ENCODE measurements around the gene CPLX1.
"Not testable (repeated sequence)": the region's sequence is repeated elsewhere in the genome, so short reads cannot be mapped to it uniquely, and the experiment has no call there.

Gene CPLX1

DNA sequence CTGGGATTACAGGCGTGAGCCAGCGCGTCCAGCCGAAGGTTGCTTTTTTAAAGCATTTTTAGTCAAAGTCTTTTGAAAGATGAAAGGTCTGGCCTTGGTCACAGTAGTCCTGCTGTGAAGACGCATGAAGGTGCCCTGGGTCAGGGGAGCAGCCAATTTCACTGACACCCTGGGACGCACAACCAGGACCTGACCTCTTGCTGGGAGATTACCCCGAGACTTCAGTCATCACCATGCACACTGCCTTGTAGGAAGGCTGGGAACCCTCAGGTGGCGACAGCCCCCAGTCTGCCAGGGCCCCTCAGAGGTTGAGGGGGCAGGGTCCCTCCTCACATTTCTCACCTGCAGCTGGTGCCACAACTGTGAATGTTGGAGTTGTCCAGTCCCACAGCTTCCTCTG, 53.2 kb downstream of the CPLX1 start:
- DNase-seq = no peak

GRCh38 chr4:772118-772517, 53.8 kb downstream of the CPLX1 start:
- DNase-seq = no peak

DNA sequence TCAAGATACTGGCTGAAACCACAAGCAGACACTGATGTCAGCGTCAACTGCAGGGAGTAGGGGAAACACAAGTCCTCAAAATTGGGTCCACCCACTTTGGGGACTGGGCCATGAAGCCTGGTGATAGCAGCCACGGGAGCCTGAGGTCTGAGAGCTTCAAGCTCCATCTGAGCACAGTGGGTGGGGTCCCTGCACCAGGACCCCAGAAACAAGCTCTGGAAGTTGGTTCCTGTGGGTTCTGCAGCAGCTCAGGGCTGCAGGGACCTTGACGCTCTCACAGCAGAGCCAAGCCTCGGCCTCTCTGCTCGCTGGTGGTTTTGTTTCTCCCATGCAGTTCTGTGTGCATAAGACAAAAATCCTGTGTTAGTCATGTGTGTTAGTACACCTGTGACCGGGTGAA, 54.5 kb downstream of the CPLX1 start:
- no peak for DNase-seq

DNA sequence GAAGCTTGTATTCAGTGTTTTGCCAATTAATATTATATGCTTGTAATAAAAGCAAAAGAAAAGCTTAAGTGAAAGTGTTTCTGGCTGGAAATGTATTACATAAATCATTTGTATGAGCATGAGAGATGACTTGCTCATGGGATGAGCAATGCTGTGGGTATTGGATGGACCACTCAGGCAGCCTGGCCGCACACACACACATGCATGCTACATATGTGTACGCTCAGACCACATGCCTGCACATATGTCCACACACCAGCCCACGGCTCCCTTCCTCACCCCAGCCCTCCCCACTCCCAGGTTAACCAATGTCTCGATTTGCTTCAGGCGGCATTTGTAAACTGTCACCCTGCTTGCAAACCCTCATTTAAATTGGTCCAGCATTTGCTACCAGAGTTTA, 55.9 kb downstream of the CPLX1 start:
- no peak for DNase-seq

GRCh38 chr4:769511-769910, 56.4 kb downstream of the CPLX1 start:
- DNase-seq = no peak

DNA sequence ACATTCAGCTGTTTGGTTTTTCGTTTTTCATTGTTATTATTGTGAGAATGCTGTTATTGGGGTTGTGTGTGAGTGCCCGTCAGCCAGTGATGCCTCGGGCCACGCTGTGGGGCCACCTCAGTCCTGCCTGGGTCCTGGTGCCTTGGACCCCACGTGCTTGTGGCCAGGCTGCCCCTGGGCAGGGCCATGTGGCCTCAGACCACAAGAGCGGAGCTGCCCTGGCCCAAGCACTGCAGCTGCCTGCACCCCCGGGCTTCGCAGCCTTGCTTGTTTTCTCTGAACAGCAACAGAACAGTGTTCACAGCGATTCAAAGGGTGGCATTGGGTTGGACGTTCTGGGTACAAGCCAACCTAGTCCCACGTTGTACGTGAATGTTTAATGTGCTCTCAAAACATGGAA, 56.9 kb downstream of the CPLX1 start:
- DNase-seq = no peak

- no peak for DNase-seq
Observed at GRCh38 chr4:768076-768475, 57.9 kb downstream of the CPLX1 start.

- no peak for DNase-seq
Observed at GRCh38 chr4:766559-767283, 59.2 kb downstream of the CPLX1 start.

- no peak for DNase-seq
Observed at GRCh38 chr4:766152-766515, 59.8 kb downstream of the CPLX1 start.

GRCh38 chr4:764405-765169, 61.3 kb downstream of the CPLX1 start:
- DNase-seq = no peak

GRCh38 chr4:763922-764321, 62.0 kb downstream of the CPLX1 start:
- DNase-seq = no peak

- DNase-seq = no peak
Observed at GRCh38 chr4:763191-763810, 62.6 kb downstream of the CPLX1 start.

DNA sequence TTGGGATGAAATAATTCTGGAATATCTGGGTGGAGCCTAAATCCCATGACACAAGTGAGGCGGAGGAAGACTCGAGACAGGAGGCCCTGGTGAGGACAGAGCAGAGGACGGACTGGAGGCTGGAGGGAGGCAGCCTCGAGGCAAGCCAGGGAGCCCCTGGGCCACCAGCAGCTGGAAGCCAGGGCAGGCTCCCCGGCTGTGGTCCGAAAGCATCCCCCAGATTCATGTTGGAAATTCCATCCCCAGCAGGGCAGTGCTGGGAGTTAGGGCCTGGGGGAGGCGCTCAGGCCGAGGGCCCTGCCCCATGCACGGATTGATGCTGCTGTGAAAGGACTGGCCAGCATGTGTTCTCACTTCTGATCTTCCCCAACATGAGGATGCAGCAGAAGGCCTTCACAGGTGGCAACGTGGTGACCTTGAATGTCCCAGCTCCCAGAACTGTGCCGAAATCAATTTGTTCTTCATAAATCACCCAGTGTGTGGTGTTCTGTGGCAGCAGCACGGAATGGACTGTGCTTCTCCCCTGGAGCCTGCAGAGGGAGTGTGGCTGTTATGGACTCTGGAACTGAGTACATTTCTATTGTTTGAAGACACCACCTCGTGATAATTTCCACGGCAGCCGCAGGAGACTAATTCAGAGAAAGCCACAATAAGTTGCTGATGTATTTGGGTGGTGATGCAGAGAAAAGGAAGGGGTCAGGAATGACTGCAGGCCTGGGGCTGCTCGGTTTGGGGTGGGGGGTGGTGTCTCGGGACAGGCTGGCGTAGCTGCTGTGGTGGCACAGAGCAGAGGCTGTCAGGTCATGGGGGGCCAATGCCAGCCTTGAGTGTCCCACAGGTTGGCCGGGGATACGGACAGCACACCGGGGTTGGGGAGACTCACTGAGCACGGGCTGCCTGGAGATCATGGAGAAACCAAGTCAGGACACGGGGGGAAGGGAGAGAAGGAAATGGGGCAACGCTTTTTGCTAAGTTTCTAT, 63.4 kb downstream of the CPLX1 start:
- no peak for DNase-seq

DNA sequence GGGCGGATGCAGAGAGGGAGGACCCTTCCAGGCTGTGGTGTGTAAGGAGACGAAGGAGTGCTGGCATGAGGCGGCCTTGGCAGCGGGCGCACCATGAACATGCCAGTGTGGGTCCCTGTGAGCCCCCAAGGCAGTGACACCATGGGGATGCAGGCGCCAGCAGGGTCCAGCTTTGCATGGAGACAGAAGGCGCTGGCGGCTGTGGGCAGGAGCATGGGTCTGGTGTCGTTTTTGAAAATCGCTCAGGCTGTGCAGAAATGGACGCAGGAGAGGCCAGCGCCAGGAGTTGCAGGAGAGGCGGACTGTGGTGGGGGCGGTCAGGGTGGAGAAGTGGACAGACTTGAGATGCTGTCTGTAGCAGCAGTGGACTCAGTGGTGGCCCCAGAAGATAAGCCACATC, 64.2 kb downstream of the CPLX1 start:
- no peak for DNase-seq

DNA sequence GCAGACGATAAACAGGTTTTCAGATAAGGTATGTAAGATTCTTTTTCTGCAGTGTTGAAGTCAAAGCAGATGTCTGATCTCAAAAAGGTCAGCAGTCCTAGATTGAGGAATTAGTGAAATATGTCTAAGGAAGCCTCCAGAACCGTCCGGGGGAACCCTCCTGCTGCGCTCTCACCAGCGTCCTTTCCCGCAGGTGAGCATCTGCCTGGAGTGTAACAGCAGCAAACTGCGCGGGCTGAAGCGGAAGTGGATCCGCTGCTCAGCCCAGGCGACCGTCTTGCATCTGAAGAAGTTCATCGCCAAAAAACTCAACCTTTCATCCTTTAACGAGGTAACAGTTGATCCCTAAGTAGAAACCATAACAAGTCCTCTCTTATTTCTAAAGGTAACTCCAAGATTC, 64.8 kb downstream of the CPLX1 start:
- no peak for DNase-seq

DNA sequence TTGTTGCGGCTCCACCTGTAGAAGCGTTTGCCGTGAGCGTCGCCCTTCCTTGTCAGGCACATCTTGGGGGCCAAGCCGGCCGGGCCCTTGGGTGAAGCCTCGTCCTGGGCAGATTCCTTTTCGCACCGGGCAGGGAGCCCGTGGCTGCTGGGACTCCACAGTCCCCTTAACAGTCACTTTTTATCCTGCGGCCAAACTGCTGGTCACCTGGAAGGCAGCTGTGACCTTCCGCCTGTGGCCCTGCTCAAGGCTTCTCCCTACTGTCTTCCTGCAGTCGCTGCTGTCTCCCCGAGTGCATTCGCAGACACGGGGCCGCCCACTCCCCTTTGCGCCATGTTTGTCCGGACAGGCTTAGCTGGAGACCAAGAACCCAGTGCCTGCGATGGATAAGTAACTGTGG, 65.3 kb downstream of the CPLX1 start:
- DNase-seq = no peak

DNA sequence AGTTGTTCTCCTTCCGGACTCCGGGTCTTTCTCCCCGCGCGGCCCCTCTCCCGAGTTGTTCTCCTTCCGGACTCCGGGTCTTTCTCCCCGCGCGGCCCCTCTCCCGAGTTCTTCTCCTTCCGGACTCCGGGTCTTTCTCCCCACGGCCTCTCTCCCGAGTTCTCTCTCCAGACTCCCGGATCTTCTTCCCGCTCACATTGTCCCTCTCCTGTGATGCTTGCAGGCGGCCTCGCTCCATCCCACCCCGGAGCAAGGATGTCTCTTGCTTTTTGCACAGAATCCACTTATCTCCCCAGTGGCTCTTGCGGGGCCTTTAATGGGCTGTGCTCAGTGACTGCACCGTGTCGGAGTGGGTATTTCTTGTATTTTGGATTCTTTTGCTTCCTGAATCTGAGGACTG, 66.1 kb downstream of the CPLX1 start:
- DNase-seq = not testable (repeated sequence)

DNA sequence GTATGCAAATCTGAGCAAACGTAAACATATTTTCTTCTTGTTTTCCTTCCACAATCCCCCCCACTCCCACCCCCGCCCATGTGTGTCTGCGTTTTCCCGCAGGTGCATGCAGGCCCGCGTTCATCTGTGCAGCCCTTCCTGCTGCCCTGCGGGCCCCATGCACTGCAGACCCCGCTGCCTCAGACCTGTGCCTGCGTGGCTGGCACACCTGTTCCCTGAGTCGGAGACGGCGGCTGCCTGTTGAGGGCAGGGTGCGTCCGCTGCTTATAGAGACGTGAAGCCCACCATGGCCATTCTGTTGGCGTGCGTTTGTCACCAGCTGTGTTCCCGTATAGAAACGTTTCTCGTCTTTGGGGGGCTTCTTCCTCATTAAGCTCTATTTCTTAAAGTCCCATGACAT, 68.8 kb downstream of the CPLX1 start:
- no peak for DNase-seq

- no peak for DNase-seq
Observed at GRCh38 chr4:754221-755120, 71.5 kb downstream of the CPLX1 start.

DNA sequence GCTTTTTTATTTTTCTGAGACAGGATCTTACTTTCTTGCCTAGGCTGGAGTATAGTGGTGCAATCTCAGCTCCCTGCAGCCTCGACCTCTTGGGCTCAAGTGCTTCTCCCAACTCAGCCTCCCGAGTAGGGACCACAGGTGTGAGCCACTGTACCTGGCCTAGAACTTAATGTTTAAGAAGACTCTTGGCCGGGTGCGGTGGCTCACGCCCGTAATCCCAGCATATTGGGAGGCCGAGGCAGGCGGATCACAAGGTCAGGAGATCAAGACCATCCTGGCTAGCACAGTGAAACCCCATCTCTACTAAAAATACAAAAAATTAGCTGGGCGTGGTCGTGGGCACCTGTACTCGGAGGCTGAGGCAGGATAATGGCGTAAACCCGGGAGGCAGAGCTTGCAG, 72.7 kb downstream of the CPLX1 start:
- not testable (repeated sequence) for DNase-seq

GRCh38 chr4:752196-752861, 73.6 kb downstream of the CPLX1 start:
- DNase-seq = no peak

All from NCI-H69 (cell line).